ENCODE measurements around the gene GALK2.

GALK2 gene

GRCh38 chr15:49124371-49124770 is 45.7 kb upstream of the GALK2 start (continued):
- TF ChIP-seq SP3 (tag by site-specific recombination; IDR thresholded peaks at IDR 0.05) (no peak), ZNF148 (tag by site-specific recombination; IDR thresholded peaks at IDR 0.05; ENCODE audit: borderline replicate concordance) (no peak), KLF8 (tag by site-specific recombination; IDR thresholded peaks at IDR 0.05) (no peak), ZBTB21 (tag by site-specific recombination; IDR thresholded peaks at IDR 0.05) (no peak), MZF1 (tag by site-specific recombination; IDR thresholded peaks at IDR 0.05; ENCODE audit: borderline replicate concordance) (no peak), SALL2 (tag by site-specific recombination; IDR thresholded peaks at IDR 0.05; ENCODE audit: borderline replicate concordance) (no peak)
- TF ChIP-seq, protein P1, sequence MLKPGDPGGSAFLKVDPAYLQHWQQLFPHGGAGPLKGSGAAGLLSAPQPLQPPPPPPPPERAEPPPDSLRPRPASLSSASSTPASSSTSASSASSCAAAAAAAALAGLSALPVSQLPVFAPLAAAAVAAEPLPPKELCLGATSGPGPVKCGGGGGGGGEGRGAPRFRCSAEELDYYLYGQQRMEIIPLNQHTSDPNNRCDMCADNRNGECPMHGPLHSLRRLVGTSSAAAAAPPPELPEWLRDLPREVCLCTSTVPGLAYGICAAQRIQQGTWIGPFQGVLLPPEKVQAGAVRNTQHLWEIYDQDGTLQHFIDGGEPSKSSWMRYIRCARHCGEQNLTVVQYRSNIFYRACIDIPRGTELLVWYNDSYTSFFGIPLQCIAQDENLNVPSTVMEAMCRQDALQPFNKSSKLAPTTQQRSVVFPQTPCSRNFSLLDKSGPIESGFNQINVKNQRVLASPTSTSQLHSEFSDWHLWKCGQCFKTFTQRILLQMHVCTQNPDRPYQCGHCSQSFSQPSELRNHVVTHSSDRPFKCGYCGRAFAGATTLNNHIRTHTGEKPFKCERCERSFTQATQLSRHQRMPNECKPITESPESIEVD (tag by site-specific recombination; IDR thresholded peaks at IDR 0.05): no peak

GRCh38 chr15:49131403-49131802 is 38.6 kb upstream of the GALK2 start:
- H3K4me1 ChIP-seq (ENCODE audit: control insufficient read depth, insufficient read depth, low read length): no peaks in the 10 kb centered on the region
- H3K36me3 ChIP-seq (ENCODE audit: control insufficient read depth in 2 of 2, insufficient read depth in 1 of 2, low read length in 2 of 2): peaks cover 27 to 77% of the 10 kb centered on the region in 2 experiments; a peak in 2 of 3 replicates
- TF ChIP-seq ZNF324 (tag by site-specific recombination; IDR thresholded peaks at IDR 0.05) (no peak), ZNF366 (tag by site-specific recombination; conservative IDR thresholded peaks at IDR 0.05) (no peak), ZNF658 (tag by site-specific recombination; IDR thresholded peaks at IDR 0.05) (no peak), MZF1 (tag by site-specific recombination; IDR thresholded peaks at IDR 0.05; ENCODE audit: borderline replicate concordance) (no peak), GFI1B (tag by site-specific recombination; IDR thresholded peaks at IDR 0.05) (no peak), ZNF501 (tag by site-specific recombination; IDR thresholded peaks at IDR 0.05) (no peak), ZNF768 (tag by site-specific recombination; IDR thresholded peaks at IDR 0.05) (no peak), ZNF677 (tag by site-specific recombination; IDR thresholded peaks at IDR 0.05) (no peak), OVOL3 (tag by site-specific recombination; IDR thresholded peaks at IDR 0.05) (no peak), ZNF660 (tag by site-specific recombination; IDR thresholded peaks at IDR 0.05) (no peak), SCRT2 (tag by site-specific recombination; IDR thresholded peaks at IDR 0.05) (no peak)
- TF ChIP-seq, protein P2, sequence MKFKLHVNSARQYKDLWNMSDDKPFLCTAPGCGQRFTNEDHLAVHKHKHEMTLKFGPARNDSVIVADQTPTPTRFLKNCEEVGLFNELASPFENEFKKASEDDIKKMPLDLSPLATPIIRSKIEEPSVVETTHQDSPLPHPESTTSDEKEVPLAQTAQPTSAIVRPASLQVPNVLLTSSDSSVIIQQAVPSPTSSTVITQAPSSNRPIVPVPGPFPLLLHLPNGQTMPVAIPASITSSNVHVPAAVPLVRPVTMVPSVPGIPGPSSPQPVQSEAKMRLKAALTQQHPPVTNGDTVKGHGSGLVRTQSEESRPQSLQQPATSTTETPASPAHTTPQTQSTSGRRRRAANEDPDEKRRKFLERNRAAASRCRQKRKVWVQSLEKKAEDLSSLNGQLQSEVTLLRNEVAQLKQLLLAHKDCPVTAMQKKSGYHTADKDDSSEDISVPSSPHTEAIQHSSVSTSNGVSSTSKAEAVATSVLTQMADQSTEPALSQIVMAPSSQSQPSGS (tag by site-specific recombination; IDR thresholded peaks at IDR 0.05; ENCODE audit: low read depth): no peak
- TF ChIP-seq, protein P3, sequence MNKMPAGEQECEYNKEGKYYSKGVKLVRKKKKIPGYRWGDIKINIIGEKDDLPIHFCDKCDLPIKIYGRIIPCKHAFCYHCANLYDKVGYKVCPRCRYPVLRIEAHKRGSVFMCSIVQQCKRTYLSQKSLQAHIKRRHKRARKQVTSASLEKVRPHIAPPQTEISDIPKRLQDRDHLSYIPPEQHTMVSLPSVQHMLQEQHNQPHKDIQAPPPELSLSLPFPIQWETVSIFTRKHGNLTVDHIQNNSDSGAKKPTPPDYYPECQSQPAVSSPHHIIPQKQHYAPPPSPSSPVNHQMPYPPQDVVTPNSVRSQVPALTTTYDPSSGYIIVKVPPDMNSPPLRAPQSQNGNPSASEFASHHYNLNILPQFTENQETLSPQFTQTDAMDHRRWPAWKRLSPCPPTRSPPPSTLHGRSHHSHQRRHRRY (tag by site-specific recombination; IDR thresholded peaks at IDR 0.05): no peak
- ChIA-PET POLR2A (no interaction called here), CTCF (interaction anchor here (1.7 kb wide), 1 partner anchor 14 kb away, joined by 4 read pairs; no protein-coding TSS in a partner anchor)
- no peaks in the 10 kb centered on the region for H3K9me3 ChIP-seq (ENCODE audit: control insufficient read depth, insufficient read depth, low read depth, low read length)
- H3K4me3 ChIP-seq (ENCODE audit: low read depth, low read length): no peak overlapping the region
- H3K27ac ChIP-seq (ENCODE audit: extremely low read depth, low read depth, low read length): no peak overlapping the region

All from HEK293 (cell line).